HG02610 (cell line): ENCODE data around the gene MPHOSPH9.
"Not testable (repeated sequence)": the region's sequence is repeated elsewhere in the genome, so short reads cannot be mapped to it uniquely, and the experiment has no call there.

Experiments
- ATAC-seq: cut with Tn5 transposase; IDR thresholded peaks from one replicate; pipeline ENCODE4 v1.9.1; 2021; ENCODE audit warnings: mild to moderate bottlenecking, moderate library complexity; ENCODE audit not compliant: unreplicated experiment

MPHOSPH9 gene

DNA sequence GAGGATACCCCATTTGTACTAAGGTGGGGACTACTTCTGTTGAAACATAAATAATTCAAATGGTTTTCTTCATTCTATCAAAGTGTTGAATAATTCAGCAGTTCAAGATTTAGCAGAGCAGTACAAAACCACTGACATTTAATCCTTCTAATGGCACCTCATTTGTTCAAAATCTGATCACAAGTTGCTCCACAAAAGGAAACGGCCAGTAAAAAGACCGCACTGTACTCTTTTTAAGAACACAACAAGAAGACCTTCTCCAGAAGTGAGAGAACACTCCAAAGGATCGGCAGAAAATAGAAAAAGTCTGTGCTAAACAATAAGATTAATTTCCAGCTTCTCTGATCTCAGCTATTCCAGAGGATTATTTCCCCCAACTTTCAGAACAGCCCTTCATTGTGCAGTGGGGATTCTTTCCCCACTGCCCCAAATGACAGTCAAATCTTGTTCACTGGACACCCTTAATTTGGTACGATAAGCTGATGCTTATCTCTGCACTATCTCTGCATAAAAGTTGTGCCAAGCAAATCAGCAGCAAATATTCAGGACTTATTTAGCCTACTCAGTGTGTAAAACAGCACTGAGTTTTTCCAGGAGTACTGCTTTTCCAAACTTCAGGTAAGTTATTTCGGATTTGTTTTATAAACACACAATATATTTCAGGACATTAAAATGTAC lies 5.2 kb downstream of the MPHOSPH9 start:
- ATAC-seq: no peak

GRCh38 chr12:123225443-123225842 lies 7.5 kb downstream of the MPHOSPH9 start:
- no peak for ATAC-seq

- peak; percentile 87 for ATAC-seq
Observed at GRCh38 chr12:123223241-123223668, 9.7 kb downstream of the MPHOSPH9 start.

DNA sequence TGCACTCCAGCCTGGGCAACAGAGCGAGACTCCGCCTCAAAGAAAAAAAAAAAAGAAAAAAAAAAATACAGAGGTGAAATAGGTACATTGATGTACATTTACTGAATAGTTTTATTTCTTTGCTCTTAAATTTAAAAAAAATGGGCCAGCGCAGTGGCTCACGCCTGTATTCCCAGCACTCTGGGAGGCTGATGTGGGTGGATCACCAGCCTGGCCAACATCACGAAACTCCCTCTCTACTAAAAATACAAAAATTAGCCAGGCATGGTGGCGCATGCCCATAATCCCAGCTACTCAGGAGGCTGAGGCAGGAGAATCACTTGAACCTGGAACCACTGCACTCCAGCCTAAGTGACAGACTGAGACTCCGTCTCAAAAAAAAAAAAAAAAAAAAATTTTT lies 25.1 kb downstream of the MPHOSPH9 start:
- ATAC-seq: not testable (repeated sequence)

DNA sequence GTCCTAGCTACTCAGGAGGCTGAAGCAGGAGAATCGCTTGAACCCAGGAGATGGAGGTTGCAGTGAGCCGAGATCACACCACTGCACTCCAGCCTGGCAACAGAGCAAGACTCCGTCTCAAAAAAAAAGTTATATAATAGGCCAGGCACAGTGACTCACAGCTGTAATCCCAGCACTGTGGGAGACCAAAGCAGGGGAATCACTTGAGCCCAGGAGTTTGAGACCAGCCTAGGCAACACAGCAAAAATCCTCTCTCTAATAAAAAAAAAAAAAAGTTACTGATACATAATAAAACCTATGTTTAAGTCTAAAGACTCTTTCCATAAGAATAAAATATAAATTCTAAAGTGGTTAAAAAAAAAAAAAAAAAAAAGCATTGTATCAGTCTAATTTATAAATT lies 26.1 kb downstream of the MPHOSPH9 start:
- not testable (repeated sequence) for ATAC-seq

DNA sequence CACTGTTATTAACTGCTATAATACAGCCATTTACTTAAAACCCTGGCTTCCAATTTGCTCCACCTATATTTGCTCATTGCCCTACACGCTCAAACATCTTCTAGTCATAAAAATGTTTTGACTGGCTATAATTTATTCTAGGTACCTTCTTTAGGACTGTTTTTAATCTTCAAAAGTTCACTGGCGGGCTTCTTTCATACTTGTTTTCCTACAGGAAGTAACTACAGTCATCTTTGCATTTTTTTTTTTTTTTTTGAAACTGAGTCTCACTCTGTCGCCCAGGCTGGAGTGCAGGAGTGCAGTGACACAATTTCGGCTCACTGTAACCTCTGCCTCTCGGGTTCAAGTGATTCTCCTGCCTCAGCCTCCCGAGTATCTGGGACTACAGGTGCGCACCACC lies 32.5 kb downstream of the MPHOSPH9 start:
- ATAC-seq: no peak

DNA sequence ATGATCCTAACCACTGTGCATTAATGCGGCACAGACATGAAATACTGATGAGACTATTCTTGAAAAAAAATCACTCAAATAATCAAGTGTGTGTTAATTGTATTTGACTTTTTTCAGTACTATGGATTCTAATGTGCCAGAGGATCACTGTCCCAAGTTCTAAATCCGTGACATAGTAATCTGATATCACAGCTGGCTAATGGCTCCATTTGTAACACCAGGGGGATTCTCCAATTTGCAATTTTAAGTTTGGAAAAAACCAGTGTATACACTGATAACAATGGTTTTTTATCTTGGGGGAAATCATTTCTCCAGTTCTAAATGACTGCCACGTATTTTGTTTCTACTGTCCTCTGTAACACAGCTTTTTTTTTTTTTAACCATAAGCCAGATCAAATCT lies 33.0 kb downstream of the MPHOSPH9 start:
- no peak for ATAC-seq

- no peak for ATAC-seq
Observed at GRCh38 chr12:123187637-123188036, 45.3 kb downstream of the MPHOSPH9 start.

DNA sequence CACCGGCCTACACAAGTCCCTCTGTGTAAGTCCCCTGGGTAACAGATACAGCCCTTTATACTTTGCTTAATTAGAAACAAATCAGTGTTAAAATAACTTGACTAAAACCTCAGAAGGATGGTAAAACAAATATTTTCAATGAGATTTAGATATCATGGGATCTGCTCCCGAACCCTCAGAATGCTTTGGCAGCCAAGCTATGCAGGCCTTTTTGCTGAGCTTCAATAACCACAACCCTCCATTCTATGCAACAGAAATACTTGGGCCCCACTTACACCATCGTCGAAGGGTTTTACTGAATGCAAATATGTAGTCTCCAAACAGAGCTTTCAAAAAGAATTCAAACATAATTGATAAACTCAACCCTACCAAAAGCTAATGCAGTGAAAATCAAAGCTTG lies 52.8 kb downstream of the MPHOSPH9 start:
- no peak for ATAC-seq

GRCh38 chr12:123171967-123172366 lies 61.0 kb downstream of the MPHOSPH9 start:
- no peak for ATAC-seq

GRCh38 chr12:123167329-123167728 lies 65.6 kb downstream of the MPHOSPH9 start:
- ATAC-seq: no peak

DNA sequence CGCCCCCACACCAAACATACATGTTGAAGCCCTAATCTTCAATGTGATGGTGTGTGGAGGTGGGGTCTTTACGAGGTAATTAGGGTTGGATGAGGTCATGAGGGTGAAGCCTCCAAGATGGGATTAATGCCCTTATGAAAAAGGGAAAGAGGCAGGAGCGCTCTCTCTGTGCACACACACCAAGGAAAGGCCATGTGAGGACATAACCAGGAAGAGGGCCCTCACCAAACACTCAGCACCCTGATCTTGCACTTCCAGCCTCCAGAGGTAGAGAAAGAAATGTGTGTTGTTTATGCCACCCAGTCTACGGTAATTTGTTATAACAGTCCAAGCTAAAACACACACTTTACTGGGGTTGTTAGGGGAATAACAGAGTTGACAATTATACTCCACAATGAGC lies 67.4 kb downstream of the MPHOSPH9 start:
- ATAC-seq: no peak

DNA sequence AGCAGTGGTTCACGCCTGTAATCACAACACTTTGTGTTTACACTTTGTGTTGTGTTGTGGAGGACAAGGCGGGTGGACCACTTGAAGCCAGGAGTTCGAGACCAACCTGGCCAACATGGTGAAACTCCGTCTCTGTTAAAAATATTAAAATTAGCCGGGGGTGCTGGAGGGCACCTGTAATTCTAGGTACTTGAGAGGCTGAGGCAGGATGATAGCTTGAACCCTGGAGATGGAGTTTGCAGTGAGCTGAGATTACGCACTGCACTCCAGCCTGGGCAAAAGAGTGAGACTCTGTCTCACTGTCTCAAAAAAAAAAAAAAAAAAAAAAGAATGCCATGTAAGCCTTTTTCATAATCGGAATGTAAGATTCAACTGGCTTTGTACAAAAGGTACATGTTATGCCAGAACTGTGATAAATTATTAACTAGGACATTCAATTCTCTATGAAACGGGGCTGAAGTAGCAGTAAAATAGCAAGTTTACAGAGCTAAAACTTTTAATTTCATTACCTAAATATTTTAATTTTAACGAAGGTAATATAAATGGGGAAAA lies 68.2 kb downstream of the MPHOSPH9 start:
- ATAC-seq: no peak

- ATAC-seq: no peak
Observed at GRCh38 chr12:123164222-123164621, 68.7 kb downstream of the MPHOSPH9 start.

DNA sequence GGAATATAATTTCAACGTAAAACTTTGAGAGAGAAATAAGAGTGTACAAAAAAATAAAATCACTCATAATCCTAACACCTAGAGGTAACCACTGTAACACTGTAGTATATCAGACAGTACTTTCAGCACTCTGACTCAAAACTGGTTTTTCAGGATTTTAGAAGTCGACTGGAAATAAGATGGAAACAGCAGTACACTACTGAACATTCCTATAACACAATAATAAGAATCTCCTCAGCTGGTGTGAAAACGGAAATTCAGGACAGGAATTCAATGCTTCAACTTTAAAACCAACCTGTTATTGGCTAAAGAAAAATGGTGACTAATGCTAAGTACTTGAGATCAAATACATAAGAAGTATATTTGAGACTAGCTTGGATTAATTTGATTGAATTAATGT lies 69.7 kb downstream of the MPHOSPH9 start:
- no peak for ATAC-seq

- ATAC-seq: no peak
Observed at GRCh38 chr12:123160801-123161487, 72.0 kb downstream of the MPHOSPH9 start.

DNA sequence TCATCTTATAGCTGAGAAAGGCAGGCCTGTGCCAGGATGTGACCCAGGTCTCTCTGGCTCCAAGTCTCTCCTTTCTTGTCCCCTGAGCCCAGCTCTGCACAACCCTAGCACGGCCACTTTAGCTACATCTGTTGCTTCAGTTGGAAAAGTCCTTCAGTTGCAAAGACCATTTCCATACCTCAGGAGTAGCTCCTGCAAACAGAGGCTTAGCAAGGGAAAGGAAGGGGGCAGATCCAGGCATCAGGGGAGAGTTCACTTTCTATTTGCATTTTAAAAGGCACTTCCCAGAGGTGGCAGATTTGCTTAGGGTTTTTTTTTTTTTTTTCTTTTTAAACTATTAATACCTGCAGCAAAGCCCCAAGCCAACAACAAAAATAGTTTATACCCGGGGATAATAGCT lies 79.0 kb downstream of the MPHOSPH9 start:
- no peak for ATAC-seq

DNA sequence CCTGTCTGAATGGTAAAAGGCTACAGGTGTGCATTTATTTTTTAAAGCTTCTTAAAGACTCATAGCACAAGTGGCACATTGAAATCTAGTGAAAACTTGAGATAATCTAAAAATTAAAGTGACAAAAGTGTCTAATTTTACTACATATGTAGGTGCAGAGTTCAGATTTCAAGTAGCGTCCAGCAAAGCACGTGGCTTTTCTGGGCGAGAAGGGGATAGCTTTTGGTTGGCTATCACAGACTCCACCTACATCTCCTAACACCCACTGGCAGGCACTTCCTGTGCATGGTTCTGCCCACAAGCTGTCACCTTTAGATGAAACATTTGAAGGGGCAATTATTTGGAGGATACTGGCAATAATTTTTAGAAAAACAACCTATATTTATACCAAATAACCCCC lies 80.1 kb downstream of the MPHOSPH9 start:
- no peak for ATAC-seq

DNA sequence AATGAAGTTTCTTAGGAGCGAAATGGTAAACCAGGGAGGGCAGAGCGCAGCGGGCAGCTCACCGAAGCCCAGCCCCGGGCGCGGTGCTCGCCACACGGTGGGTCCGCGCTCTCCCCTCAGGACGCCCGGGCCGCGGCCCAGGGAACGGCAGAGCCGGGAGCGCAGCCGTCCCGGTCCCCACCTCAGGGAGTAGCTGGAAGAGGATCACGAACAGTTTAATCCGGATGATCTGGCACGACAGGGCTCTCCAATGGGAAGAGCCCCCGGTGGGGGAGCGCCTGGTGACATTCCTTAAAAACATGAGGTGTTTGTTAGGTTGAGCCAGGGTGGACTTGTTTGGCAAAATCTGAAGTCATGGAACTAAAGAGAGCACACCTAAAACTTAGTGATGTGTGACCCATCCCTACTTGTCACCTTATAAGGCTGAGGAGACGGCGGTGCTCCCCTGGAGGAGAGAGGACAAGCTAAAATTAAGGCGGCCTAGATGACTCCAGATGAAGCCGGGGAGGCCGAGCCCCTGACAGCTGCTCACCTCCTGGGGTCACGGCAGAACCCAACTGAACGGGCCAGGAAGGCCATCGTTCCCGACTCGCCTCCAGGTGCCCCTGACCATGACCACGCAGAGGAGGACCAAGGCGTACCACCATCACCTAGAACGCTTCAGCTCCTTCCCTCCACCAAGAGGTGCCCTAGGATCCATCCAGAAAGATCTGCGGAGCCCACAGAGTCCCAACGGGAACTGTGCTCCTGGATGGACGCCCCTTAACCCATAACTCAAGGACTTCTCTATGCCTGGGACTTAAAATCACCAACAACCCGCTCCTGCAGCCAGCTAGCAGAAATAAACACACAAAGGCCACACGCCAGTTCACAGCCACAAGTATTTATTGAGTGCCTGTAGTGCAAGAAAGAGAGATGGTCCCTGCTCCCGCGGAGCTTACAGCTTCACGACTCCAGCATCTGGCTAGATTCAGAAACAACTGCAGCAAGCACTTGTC lies 81.2 kb downstream of the MPHOSPH9 start:
- ATAC-seq: peak; percentile 6

GRCh38 chr12:123150744-123151456 lies 82.0 kb downstream of the MPHOSPH9 start, which contains the start of gene PITPNM2:
TSS of gene PITPNM2 (minus strand) at chr12:123151090. CDS start at chr12:123034590, 116,500 bp downstream.
- peak; percentile 63 for ATAC-seq
